HG03565 (cell line): ENCODE results near the gene CHD8.
"Not testable (repeated sequence)": the region's sequence is repeated elsewhere in the genome, so short reads cannot be mapped to it uniquely, and the experiment has no call there.

Experiments
- ATAC-seq: cut with Tn5 transposase; IDR thresholded peaks from one replicate; pipeline ENCODE4 v1.9.1; 2021; ENCODE audit warnings: mild to moderate bottlenecking, moderate library complexity; ENCODE audit not compliant: unreplicated experiment

CHD8 gene

GRCh38 chr14:21455912-21456667 lies at the start of gene CHD8:
Gene CHD8, minus strand, starts transcription at chr14:21456123. Its CDS starts 24,480 bp downstream, at chr14:21431643.
- peak; percentile 95 for ATAC-seq

GRCh38 chr14:21505012-21505553 lies 49.2 kb upstream of the CHD8 start:
- ATAC-seq, result peak; percentile 78

- no peak for ATAC-seq
These were observed 47.5 kb upstream of the CHD8 start for GRCh38 chr14:21503376-21503775.

GRCh38 chr14:21501568-21501967 lies 45.6 kb upstream of the CHD8 start:
- ATAC-seq, result no peak

- no peak for ATAC-seq
These were observed 42.9 kb upstream of the CHD8 start for GRCh38 chr14:21498540-21499526.

GRCh38 chr14:21496453-21496852 lies 40.5 kb upstream of the CHD8 start:
- ATAC-seq, result no peak

GRCh38 chr14:21494902-21495762 lies 39.2 kb upstream of the CHD8 start:
- ATAC-seq, result no peak

- no peak for ATAC-seq
These were observed 30.7 kb upstream of the CHD8 start for GRCh38 chr14:21486640-21487087.

GRCh38 chr14:21476925-21477681 lies 21.2 kb upstream of the CHD8 start, which contains the start of the genes RAB2B and TOX4:
Gene RAB2B, minus strand, starts transcription at chr14:21476959. Its CDS starts 87 bp downstream, at chr14:21476872.
Gene TOX4, plus strand, starts transcription at chr14:21477195. Its CDS starts 84 bp downstream, at chr14:21477279.
- ATAC-seq, result peak; percentile 99

GRCh38 chr14:21476523-21476924 lies 20.6 kb upstream of the CHD8 start:
- peak; percentile 5 for ATAC-seq

- ATAC-seq, result no peak
These were observed 20.0 kb upstream of the CHD8 start for GRCh38 chr14:21475767-21476522.

GRCh38 chr14:21467616-21468015 lies 11.7 kb upstream of the CHD8 start:
- no peak for ATAC-seq

- no peak for ATAC-seq
These were observed 371 bp downstream of the CHD8 start for GRCh38 chr14:21455592-21455911.

GRCh38 chr14:21454843-21455544 lies 929 bp downstream of the CHD8 start:
- no peak for ATAC-seq

- ATAC-seq, result no peak
These were observed 6.1 kb downstream of the CHD8 start for GRCh38 chr14:21449899-21450216.

GRCh38 chr14:21442657-21443056 lies 13.3 kb downstream of the CHD8 start:
- not testable (repeated sequence) for ATAC-seq

- ATAC-seq, result no peak
These were observed 15.1 kb downstream of the CHD8 start for GRCh38 chr14:21440859-21441258.
